GM18873 (cell line): ENCODE results near the gene HOOK1.
"Not testable (repeated sequence)": the region's sequence is repeated elsewhere in the genome, so short reads cannot be mapped to it uniquely, and the experiment has no call there.

ENCODE experiments used
- ATAC-seq: cut with Tn5 transposase; IDR thresholded peaks from one replicate; pipeline ENCODE4 v1.9.1; 2021; ENCODE audit warnings: mild to moderate bottlenecking, moderate library complexity, moderate number of reproducible peaks; ENCODE audit not compliant: unreplicated experiment, low FRiP score

Gene HOOK1

DNA sequence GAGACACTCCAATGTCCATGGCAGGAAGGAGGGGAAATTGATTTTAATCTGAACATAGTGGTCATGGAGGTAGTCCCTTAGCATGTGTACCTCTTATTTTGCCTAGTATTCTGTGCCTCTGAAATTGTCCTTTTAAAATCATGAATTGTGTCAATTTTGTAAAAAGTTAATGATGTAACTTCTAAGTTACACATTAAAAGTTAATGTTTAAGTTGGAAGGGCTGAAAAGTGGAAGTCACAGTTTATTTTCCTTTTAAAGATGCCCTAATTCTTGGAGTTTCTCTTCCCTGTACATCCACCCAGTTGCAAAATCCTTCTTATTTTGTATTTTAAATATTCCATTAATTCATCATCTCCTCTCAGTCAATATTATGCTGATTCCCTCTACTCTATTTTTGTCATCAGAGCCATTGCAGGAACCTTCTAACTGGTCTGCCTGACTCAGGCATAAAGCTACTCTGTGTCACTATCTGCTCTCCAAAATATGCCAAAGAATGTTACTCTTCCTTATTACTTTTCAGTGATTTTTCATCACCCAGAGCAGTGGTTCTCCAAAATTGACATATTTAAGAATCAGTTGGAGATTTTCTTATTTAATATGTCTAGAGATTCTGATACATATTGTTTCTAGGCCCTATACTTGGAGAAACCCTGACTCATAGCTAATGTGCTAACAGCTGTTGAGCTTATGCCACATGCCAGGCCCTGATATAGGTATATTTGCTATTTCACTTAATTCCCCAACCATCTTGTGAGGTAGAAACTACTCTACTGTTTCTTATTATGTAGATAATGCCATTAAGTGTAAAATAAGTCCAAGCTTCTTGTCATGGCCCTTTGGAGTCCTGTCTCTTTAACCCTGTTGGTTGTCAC is 5.1 kb downstream of the HOOK1 start:
- no peak for ATAC-seq

DNA sequence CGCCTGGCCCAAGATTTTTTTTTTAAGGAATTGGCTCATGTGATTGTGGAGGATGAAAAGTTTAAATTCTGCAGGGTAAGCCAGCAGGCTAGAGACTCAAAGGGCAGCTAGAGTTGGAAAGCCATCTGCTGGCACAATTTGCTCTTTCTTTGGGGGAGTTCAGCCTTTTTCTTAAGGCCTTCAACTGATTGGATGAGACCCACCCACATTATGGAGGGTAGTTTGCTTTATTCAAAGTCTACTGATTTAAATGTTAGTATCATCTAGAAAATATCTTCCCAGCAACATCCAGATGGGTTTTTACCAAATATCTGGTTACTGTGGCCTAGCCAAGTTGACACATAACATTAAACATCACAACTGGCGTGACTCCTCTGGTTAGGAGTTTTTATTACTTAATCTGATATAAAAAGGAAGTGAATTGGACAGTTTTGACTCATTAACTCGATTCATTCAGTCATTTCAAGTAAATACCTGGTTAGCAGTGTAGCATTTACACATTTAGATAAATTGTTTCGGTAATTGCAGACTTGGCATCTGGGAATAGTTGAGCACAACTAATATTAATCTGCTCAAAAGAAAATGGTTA is 12.4 kb downstream of the HOOK1 start:
- ATAC-seq, result no peak

DNA sequence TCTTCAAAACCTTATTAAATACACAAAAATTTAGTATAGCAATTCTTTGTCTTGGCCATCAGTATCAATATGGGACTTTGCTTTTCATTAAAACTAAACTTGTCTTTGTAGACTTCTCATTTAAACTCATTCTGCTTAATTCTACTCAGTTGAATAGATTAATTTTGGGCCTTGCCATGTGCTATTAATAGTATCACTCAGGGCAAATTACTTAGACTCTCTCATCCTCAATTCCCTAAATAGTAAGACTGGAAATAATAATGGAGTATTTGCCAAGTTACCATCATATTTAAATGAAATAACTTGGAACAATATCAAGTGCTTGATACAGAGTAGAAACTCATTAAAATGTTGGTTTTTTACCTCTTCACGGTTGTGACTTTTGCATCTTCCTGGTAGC is 13.4 kb downstream of the HOOK1 start:
- ATAC-seq, result no peak

DNA sequence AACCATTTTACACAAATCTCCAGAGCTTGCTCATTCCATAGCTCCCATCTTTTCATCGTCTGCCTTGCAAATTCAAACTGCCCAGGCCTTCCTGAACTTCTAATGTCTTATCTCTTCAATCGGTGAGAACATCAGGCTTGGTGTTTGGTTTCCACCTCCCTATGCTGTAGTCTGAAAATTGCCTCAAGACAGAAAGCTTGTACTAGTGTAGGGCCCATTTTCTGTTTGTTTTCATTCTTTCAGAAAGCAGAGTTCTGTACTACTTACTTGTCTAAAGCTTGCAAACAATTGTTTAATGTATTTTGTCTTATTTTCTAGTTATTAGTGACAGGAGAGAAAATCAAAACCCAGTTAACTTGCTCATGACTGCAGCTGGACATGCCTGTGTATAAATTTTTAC is 16.8 kb downstream of the HOOK1 start:
- no peak for ATAC-seq

DNA sequence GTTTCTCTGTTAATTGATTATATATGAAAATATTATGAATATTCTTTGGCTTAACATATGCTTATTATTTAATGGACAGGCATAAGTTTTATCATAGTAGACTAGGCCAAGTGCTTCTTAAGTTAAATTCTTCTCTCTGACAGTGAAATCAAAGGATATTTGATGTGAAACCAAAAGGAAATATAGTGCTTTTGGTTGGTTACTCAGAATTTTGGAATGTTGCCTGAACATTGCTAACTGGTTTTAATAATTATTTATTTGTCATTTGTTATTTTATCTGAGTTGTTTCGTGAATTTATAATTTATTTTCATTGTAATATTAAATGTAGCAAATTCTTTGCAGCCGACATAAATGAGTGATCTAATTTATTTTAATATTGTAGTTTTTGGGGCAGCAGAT is 18.3 kb downstream of the HOOK1 start:
- ATAC-seq, result no peak

DNA sequence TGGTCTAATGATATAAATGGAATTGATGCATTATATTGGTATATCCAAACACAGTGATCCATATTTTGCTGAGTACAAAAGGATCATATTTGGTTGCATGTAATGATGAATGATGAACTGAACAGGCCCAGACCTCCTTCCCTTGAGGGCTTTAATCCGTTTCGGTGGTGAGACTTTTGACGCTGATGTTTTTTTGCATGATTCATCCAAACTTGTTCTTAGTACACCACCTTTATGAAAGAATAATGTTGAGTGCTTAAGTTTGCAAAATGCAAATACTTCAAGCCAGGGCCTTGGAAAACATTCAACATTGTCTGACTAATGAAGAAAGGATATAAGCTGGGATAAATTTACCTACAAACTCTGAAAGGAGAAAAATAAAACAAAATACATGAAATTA is 19.2 kb downstream of the HOOK1 start:
- ATAC-seq, result no peak

DNA sequence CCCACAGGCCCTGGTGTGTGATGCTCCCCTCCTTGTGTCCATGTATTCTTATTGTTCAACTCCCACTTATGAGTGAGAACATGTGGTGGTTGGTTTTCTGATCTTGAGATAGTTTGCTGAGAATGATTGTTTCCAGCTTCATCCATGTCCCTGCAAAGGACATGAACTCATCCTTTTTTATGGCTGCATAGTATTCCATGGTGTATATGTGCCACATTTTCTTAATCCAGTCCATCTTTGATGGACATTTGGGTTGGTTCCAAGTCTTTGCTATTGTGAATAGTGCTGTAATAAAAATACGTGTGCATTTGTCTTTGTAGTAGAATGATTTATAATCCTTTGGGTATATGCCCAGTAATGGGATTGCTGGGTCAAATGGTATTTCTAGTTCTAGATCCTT is 23.1 kb downstream of the HOOK1 start:
- not testable (repeated sequence) for ATAC-seq

DNA sequence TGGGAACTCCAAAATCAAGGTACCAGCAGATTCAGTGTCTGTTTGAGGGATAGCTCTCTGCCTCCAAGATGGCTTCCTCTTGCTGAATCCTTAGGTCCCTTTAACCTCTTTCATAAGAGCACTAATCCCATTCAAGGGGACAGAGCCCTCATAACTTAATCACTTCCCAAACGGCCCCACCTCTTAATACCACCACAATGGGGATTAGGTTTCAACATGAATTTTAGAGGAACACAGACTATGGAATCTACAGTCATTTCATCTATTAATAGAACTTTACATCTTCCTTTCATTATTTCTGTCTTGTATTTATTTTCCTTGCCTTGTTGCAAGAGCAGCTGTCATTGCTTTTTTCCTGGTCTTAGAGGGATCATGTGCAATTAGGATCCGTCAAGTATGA is 30.3 kb downstream of the HOOK1 start:
- ATAC-seq, result no peak

DNA sequence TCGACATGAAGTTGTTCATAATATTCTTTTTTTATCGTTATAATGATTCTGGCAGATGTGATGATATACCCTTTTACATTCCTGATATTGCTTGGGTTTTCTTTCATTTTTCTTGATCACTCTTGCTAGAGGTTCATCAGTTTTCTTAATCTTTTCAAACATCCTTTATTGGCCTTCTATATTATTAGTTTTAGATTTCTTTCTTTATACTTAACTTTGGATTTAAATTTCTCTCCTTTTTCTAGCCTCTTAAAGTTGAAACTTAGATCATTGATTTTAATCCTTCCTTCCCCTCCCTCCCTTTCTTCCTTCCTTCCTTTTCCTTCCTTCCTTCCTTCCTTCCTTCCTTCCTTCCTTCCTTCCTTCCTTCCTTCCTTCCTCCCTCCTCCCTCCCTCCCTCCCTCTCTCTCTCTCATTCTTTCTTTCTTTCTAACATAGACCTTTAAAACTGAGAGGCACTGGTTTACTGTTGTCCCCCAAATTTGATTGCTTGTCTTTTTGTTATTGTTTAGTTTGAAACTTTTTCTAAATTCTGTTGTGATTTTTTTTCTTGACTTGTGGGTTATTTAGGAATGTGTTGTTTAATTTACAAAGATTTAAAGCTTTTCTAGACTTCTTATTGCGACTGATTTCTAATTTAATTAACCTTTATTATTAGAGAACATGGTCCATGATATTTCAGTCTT is 31.6 kb downstream of the HOOK1 start:
- ATAC-seq, result no peak

DNA sequence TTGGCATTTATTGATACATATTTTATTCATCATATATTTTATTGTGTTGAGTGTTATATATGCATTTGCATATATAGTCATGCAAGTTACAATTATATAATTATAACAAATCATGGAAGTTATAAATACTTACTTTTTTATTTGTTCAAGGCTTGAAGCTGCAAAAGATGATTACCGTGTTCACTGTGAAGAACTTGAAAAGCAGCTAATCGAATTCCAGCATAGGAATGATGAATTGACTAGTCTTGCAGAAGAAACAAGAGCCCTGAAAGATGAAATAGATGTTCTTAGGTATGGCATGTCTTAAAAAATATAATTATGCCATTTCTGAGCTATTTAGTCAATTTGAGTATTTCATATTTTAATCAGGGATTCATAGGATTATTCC is 32.1 kb downstream of the HOOK1 start:
- no peak for ATAC-seq

DNA sequence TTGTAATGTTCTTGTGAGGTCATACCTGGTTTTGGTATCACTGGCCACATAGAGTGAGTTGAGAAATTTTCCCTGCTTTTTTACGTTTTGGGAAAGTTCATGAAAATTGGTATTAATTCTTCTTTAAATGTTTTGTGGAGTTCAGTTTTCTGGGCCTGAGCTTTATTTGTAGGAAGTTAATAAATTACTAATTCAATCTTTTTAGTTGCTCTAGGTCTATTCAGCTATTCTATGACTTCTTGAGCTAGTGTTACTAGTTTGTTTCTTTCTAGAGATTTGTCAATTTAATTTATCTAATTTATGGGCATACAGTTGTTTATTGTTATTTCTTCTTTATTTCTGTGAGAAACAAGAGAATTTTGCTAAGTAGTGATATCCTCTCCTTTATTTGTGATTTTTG is 37.4 kb downstream of the HOOK1 start:
- ATAC-seq, result no peak

DNA sequence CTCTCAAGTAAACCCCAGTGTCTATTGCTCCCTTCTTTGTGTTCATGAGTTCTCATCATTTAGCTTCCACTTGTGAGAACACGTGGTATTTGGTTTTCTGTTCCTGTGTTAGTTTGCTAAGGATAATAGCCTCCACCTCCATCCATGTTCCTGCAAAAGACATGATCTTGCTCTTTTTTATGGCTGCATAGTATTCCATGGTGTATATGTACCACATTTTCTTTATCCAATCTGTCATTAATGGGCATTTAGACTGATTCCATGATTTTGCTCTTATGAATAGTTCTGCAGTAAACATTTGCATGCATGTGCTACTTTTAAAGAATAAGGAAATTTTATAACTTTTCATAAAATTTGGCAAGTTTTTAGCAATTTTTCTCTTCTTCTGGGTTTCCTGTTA is 40.5 kb downstream of the HOOK1 start:
- ATAC-seq, result not testable (repeated sequence)

DNA sequence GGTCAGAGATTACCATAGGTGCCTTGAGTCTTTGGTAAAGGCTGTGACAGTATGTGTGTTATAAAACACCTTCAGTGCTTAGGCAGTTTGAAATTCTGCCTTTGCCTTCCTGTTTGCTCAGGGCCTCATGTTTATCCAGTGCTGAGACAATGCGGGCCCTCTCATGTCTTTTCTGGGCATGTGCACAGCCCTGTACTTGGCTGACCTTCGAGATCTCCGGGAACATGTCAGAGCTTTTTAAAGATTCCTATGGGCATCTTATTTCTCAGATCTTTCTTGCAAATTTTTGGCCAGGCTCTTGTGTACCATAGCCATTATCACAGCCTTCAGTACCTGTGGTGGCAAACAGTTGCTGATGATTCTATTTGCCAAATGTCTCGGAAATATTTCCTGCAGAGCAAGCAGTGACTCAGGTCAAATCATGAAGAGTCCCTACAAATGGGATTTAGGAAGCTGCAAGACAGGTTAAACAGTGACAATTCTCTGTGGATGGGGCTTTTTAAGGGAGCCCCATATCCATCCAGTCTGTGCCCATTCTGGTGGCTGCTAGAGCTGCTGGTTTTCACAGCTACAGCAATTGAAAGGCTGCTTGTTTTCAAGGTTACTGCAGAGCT is 42.1 kb downstream of the HOOK1 start:
- no peak for ATAC-seq

DNA sequence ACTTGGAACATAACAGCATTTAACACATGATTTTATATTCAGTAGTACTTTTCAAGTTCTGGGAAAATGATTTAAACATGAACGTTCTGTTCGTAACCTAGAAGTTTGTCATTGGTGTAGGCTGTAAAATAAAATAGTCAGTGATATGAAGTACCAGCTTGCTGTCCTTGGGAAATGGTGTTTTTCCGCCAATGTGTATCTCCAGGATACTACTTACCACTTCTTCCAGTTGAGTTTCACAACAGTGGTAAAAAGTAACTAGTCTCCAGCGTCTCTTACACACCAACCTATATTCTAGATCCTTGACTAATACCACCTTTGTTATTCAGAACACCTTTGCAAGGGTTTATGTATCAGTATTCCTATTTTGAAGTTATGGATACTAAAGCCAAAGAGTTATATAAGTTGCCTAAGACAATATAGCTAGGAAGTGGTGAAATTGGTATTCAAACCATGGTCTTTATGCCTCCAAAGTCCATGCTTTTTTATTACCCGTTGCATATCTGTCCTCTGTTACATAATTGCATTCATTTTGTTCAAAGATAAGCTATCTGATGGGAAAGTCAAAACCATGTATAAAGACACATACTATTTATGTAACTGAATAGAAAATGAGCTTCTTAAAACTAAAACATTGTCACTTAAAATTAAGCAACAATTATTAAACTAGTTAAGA is 43.1 kb downstream of the HOOK1 start:
- no peak for ATAC-seq

DNA sequence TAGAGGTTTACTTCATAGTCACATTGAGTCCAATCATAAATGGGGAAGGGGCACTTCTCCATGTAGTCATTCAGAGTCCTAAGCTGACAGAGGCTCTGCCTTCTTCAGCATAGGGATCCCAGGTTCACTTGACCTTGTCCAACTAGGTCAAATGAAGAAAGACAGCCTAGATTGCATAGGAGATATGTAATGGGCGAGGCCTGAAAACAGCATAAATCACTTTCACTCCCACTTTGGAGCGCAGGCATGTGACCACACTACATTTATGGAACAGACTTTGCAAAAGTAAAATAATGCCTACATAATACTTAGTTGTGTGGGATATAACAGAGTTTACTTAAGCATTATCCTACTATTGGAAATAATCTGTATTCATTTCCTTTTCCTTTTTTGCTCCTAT is 51.7 kb downstream of the HOOK1 start:
- no peak for ATAC-seq

DNA sequence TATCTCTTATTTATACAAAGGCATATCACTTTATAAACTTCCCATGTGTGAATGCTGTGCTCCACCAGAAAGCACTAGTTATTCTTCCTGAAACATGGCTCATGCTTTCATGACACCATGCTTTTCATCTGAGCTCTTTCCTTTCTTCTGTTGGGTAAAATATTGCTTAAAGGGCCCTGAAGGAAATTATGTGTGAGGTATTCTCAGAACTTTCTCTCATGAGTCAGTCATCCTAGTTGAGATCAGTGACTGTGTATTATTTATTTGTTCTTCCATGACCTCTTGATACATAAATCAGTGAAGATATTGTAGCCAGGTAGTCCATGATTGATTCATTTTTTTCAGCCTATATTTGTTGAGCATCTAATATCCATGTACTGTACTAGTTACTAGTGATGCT is 57.0 kb downstream of the HOOK1 start:
- ATAC-seq, result no peak

DNA sequence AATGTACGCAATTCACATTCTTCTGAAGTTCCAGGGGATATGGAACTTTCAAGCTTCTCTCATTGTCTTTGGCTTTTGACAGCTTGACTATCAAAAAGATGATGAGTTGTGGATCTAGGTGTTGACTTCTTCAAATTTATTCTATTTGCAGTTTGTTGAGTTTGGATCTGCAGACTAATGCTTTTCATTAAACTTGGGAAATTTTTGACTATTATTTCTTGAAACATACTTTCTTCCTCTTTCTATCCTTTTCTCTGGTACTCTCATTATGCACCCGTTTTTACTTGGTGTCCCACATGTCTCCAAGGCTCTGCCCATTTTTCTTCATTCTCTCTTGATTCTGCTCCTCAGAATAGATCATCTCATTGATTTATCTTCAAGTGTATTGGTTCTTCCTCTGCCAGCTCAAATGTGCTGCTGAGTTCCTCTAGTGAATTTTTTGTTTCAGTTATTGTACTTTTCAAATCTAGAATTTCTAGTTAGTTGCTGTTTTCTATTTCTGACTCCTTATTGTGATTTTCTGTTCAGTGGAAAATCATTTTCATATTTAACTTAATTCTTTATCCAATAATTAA is 62.4 kb downstream of the HOOK1 start:
- no peak for ATAC-seq

DNA sequence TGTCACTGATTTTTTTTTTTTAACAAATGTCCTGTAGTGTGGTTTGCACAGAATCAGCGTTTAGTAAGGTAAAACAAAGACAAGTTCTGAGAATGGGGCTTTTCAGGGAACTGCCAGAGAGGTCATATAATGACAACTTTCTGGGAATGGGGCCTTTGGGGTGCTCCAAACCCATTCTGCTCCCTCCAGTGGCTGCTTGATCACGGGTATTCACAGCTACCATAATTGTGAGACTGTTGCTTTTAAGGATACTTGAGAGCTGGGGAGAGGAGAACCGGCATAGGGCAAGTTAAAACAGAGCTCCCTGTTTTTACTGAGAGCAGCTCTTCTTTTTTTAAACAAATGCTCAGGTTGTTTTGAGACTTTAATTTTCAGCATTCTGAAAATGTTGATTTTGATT is 63.6 kb downstream of the HOOK1 start:
- ATAC-seq, result no peak

DNA sequence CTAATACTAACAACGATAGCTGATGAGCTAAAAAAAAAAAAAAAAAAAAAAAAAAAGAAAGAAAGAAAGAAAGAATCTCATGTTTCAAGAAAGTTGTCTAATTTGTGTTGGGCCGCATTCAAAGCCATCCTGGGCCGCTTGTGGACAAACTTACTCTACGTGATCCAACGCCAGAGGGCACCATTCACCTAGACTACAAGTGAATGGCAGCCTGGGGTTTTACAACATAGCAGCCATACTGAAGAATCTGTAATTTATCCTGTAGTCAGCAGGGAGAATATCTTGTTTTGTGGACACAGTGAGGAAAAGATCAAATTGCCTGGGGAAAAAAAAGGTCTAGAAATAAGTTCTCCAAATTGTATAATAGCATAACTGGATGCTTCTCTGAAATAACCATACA is 64.8 kb downstream of the HOOK1 start:
- no peak for ATAC-seq

DNA sequence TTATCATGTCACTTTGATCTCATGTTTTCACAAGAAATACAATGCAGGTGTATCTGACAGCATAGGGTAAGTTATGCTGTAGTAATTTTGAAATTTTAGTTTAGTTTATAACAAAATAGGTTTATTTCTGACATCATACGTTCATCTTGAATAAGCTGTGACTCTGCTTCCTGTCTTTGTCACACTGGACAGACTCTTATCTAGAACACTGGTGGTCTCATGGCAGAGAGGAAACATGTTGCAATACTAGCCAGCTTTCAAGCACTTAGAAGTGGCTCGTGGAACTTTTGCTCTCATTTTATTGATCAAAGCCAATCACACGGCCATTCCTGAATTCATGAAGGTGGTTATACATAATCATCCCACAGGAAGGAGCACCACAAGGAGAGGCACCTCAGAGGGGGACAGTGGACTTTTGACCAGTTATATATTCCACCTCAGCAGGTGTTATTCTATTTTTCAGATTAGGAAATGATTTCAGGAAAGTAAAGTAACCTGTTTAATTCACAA is 65.3 kb downstream of the HOOK1 start:
- ATAC-seq, result no peak
